ENCODE measurements around the gene ZMYND8.

Gene ZMYND8

DNA sequence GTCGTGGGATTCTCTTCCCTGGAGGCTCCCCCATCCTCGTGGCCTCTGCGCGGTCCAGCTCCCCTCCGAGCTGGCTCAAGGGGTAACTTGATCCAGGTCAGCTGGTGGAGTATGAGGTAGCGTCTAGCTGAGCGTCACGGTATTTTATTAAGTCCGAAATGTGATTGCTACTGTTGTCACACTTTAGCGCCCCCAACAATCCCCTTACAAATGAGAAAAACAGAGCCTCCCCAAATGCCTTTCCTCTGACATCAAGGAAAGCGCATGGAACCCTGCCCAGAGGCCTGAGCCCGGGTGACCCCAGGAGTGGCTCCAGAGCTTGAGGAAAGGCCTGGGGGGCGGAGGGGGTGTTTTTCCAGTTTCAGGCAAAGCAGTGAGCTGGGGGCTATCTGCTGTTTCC lies 192.4 kb downstream of the ZMYND8 start:
- H3K4me1 Mint-ChIP-seq: no peaks in the 10 kb centered on the region
- no peak for ATAC-seq
- no peaks in the 10 kb centered on the region for H3K9me3 Mint-ChIP-seq
- H3K27ac Mint-ChIP-seq: no peak overlapping the region
- H3K27me3 Mint-ChIP-seq: no peaks in the 10 kb centered on the region
- H3K4me3 Mint-ChIP-seq: no peak overlapping the region
- DNase-seq: no peak

DNA sequence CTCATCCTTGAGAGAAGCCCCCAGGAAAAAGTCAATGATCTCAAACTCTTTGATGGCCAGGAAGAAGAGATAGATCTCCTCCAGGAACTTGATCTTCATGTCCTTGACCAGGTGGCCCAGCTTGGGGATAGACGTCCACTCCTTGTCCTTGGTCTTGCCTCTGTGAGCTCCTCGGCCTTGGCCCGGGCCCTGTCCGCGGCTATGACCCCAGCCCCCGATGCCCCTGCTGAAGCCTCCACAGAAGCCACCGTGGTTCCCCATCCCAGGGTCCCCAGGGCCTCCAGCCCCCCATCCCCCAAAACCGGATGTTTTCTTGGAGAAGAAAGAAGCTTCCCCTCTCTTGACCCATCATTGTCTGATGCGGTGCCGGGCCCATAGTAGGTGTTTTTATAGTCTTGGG lies 195.1 kb downstream of the ZMYND8 start:
- Mint-ChIP-seq H3K9me3 (no peaks in the 10 kb centered on the region), H3K4me3 (no peak overlapping the region), H3K27ac (no peak overlapping the region), H3K4me1 (no peaks in the 10 kb centered on the region), H3K27me3 (no peaks in the 10 kb centered on the region)
- DNase-seq: no peak
- ATAC-seq: no peak

DNA sequence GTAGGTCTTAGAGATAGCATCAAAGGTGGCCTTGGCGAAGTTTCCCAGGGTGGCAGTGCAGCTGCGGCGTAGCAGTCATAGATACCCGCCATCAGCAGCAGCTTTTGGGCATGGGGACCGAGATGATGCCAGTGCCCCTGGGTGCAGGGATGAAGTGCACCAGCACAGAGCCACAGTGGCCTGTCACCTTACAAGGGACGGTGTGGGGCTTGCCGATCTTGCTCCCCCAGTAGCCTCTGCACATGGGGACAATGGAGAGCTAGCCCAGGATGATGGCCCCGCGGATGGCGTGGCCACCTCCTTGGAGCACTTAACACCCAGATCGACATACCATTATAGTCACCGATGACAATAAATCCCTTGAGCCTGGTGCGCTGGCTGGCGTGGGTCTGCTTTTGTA lies 195.5 kb downstream of the ZMYND8 start:
- Mint-ChIP-seq H3K4me3 (no peak overlapping the region), H3K27me3 (no peaks in the 10 kb centered on the region), H3K27ac (no peak overlapping the region), H3K9me3 (no peaks in the 10 kb centered on the region), H3K4me1 (no peaks in the 10 kb centered on the region)
- DNase-seq: no peak
- ATAC-seq: no peak

DNA sequence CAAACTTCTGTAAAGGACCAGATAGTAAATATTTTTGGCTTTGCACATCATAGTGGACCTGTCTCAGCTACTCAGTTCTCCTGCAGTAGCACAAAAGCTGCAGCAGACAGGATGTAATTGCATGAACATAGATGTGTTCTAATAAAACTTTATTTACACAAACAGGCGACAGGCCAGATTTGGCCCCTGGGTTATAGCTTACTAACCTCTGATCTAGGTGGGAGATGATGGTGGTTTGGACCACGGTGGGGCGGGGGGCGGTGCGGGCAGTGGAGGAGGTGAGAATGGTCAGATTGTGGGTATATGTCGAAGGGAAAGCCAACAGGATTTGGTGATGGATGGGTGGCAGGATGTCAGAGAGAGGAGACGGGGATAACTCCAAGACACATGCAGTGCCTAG lies 196.3 kb downstream of the ZMYND8 start:
- ATAC-seq: no peak

More for the DNA sequence above, 196.3 kb downstream of the ZMYND8 start:
- no peaks in the 10 kb centered on the region for H3K4me1 Mint-ChIP-seq
- H3K27ac Mint-ChIP-seq: no peak overlapping the region
- H3K4me3 Mint-ChIP-seq: no peak overlapping the region
- DNase-seq: no peak
- no peaks in the 10 kb centered on the region for H3K9me3 Mint-ChIP-seq
- no peaks in the 10 kb centered on the region for H3K27me3 Mint-ChIP-seq
